Body of pancreas (tissue), 4 donors: Measurements from ENCODE around the gene TLCD3A. TPM values are rescaled to one million over a fixed set of nuclear protein-coding genes. Genes with fewer than 3 reads are reported as not detected.
A peak's percentile ranks its signal among the peaks of the same experiment; 100 is the strongest.

ENCODE experiments used
- ATAC-seq: fragments of 150-250 bp; one replicate; pipeline ENCODE4 v1.9.1; 2016
- DNase-seq, 4 donors: peaks; one replicate each; pipeline ENCODE4 v3.0.0-alpha.2; 2019
- H3K27ac ChIP-seq, 4 donors: fragments of 200-600 bp; sonication (generic); 1 replicate in 3 of 4; 2 replicates in 1 of 4; pipeline versions ENCODE4 v1.5.1 to v1.6.1; 2016 to 2019; ENCODE audit warnings: mild to moderate bottlenecking in 1 of 4, mixed read lengths in 1 of 4, moderate library complexity in 1 of 4
- H3K27me3 ChIP-seq, 2 donors: fragments of 200-600 bp; sonication (generic); one replicate each; pipeline ENCODE4 v1.6.0; 2016; ENCODE audit warnings: mild to moderate bottlenecking in 1 of 2
- H3K36me3 ChIP-seq, 2 donors: fragments of 200-600 bp; sonication (generic); replicated peaks in 1 of 2; 2 replicates each; pipeline ENCODE4 v1.5.1; 2016; ENCODE audit warnings: low read depth in 2 of 2; ENCODE audit not compliant: insufficient read depth in 1 of 2
- H3K4me1 ChIP-seq: fragments of 200-600 bp; sonication (generic); one replicate; pipeline ENCODE4 v1.6.0; 2016
- H3K4me3 ChIP-seq, 2 donors: fragments of 200-600 bp; sonication (generic); 1 replicate in 1 of 2; 2 replicates in 1 of 2; pipeline ENCODE4 v1.5.1; 2016 to 2019
- H3K9me3 ChIP-seq, 3 donors: fragments of 200-600 bp; sonication (generic); 1 replicate in 2 of 3; 2 replicates in 1 of 3; pipeline ENCODE4 v1.5.1; 2016
- POLR2A ChIP-seq, 3 donors: fragments of 450-650 bp; IDR thresholded peaks; one replicate each; pipeline ENCODE4 v1.6.1; 2016; ENCODE audit warnings: antibody characterized with exemption in 3 of 3, mild to moderate bottlenecking in 2 of 3
- WGBS, 2 donors: methylation state at CpG; one replicate each; pipeline ENCODE4 v1.1.5; 2017; 5-methylcytosine and 5-hydroxymethylcytosine counted together
- intact Hi-C: fragments of 100-400 bp; cut with DNase I; formaldehyde crosslinking; loops from one replicate; pipeline ENCODE4 v1.15.1; 2023
- total RNA-seq, 2 donors: library from RNA; depleted of rRNA; stranded (reverse); fragments of >200 nt; gene quantifications; one replicate each; pipeline ENCODE4 v1.1.0, GENCODE V29; 2016
- TF ChIP-seq, protein P1 (sequence below), 7 experiments: fragments of 450-650 bp in 4 of 7; fragments of 200-600 bp in 3 of 7; sonication (generic) in 3 of 7; IDR thresholded peaks; one replicate each; pipeline ENCODE4 v1.5.1; 2016 to 2019; ENCODE audit warnings: antibody characterized with exemption in 7 of 7

TLCD3A gene
- total RNA-seq, 2 donors from 2014 or later = 3.6 to 7.9 TPM

DNA sequence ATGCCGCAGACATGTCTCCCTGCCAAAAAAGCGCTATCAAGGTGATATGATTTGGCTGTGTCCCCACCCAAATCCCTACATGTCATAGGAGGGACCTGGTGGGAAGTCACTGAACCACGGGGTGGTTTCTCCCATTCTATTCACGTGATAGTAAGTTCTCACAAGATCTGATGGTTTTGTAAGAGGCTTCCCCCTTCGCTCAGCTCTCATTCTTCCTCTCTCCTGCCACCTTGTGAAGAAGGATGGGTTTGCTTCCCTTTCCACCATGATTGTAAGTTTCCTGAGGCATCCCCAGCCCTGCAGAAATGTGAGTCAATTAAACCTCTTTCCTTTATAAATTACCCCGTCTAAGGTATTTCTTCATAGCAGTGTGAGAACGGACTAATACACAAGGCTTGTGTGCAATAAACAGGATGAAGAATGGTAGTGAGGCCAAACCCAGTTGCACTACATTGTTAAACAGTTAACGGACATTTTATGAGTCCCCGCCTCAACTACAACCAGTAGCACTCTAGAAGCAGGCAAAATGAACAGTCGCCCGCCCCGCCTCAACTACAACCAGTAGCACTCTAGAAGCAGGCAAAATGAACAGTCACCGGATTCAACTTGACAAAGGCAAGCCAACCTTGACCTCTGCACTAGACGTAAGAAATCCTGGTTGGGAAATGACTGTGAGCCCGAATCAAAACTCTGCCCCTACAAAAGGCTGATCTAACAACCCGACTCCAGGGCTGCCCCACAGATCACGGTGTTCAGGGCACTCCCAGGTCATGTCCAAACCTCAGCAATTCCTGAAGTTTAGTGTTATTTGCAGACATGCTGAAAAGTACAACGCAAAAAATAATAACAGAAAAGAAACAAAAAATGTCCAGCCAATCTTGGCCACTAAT is 44.1 kb upstream of the TLCD3A start:
- H3K27me3 ChIP-seq = no peaks in the 10 kb centered on the region
- H3K27ac ChIP-seq = no peak overlapping the region
- intact Hi-C loops = no loop called here
- no peaks in the 10 kb centered on the region for H3K4me1 ChIP-seq
- ATAC-seq (no peak), DNase-seq (no peak)
- H3K4me3 ChIP-seq = no peak overlapping the region
- H3K9me3 ChIP-seq = no peaks in the 10 kb centered on the region
- TF ChIP-seq, protein P1, sequence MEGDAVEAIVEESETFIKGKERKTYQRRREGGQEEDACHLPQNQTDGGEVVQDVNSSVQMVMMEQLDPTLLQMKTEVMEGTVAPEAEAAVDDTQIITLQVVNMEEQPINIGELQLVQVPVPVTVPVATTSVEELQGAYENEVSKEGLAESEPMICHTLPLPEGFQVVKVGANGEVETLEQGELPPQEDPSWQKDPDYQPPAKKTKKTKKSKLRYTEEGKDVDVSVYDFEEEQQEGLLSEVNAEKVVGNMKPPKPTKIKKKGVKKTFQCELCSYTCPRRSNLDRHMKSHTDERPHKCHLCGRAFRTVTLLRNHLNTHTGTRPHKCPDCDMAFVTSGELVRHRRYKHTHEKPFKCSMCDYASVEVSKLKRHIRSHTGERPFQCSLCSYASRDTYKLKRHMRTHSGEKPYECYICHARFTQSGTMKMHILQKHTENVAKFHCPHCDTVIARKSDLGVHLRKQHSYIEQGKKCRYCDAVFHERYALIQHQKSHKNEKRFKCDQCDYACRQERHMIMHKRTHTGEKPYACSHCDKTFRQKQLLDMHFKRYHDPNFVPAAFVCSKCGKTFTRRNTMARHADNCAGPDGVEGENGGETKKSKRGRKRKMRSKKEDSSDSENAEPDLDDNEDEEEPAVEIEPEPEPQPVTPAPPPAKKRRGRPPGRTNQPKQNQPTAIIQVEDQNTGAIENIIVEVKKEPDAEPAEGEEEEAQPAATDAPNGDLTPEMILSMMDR (IDR thresholded peaks at IDR 0.05) = peak in 1 of 7 experiments; percentile 9
- no peak for TF ChIP-seq POLR2A (IDR thresholded peaks at IDR 0.05)
- no peaks in the 10 kb centered on the region for H3K36me3 ChIP-seq
- WGBS, 2 donors = 81 to 83% methylated on average over 18 of the region's 18 CpGs

DNA sequence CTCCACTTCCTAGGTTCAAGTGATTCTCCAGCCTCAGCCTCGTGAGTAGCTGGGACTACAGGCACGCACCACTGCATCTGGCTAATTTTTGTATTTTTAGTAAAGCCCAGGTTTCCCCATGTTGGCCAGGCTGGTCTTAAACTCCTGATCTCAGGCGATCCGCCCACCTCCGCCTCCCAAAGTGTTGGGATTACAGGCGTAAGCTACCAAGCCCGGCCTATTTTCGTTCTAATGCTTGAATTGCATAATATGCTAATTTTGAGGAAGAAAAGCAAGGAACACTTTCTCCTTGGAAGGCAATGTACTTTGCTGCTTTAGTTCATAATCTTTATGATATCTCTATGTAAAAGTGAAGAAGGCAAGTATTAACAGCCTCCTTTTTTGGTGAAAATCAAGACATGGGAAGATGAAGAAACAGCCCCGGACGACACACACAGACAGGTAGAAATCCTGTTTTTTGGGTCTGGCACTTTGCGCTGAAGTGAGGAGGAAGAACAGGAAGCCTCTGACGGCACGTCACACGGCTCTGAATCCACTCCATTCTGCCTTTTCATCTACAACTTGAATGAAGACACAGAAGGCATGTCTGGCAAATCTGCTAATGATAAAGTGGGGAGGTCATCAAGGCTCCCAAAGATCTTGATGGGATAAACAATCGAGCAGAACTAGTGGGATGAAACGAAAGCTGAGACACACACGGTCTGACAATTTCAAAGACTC is 42.7 kb upstream of the TLCD3A start:
- ATAC-seq (no peak), DNase-seq (no peak)
- Histone ChIP-seq H3K4me3 (no peak overlapping the region), H3K36me3 (peaks cover 0 to 2% of the 10 kb centered on the region in 2 donors), H3K4me1 (no peaks in the 10 kb centered on the region), H3K27ac (no peak overlapping the region), H3K9me3 (no peaks in the 10 kb centered on the region), H3K27me3 (no peaks in the 10 kb centered on the region)
- intact Hi-C loops = no loop called here
- TF ChIP-seq, protein P1 (IDR thresholded peaks at IDR 0.05) = no peak
- TF ChIP-seq POLR2A (IDR thresholded peaks at IDR 0.05) = no peak
- 80 to 82% methylated on average over 17 of the region's 17 CpGs for WGBS, 2 donors

GRCh38 chr17:690361-690760 is 42.0 kb upstream of the TLCD3A start:
- H3K4me3 ChIP-seq = no peak overlapping the region
- peaks cover 0 to 4% of the 10 kb centered on the region in 2 donors for H3K36me3 ChIP-seq
- no peak for TF ChIP-seq POLR2A (IDR thresholded peaks at IDR 0.05)
- TF ChIP-seq, protein P1 (IDR thresholded peaks at IDR 0.05) = no peak
- H3K9me3 ChIP-seq = no peaks in the 10 kb centered on the region
- DNase-seq (no peak), ATAC-seq (no peak)
- H3K4me1 ChIP-seq = no peaks in the 10 kb centered on the region
- H3K27ac ChIP-seq = no peak overlapping the region
- H3K27me3 ChIP-seq = no peaks in the 10 kb centered on the region
- intact Hi-C loops = no loop called here
- WGBS, 2 donors = 86 to 93% methylated on average over 9 of the region's 9 CpGs

DNA sequence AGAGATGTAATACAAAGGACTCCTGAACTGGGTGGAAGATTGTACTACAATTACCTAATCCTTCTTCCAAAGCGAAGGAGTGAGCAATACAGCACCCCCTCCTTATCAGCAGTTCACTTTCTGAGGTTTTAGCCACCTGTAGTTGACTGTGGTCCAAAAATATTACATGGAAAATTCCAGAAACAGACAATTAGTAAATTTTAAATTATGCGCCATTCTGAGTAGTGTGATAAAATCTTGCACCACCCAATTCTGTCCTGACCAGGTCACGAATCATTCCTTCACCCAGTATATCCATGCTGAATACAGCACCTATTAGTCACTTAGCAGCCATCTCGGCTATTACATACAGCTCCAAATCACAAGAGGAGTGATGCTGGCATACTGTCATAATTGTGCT is 41.0 kb upstream of the TLCD3A start:
- Histone ChIP-seq H3K4me3 (no peak overlapping the region), H3K27ac (no peak overlapping the region), H3K4me1 (no peaks in the 10 kb centered on the region), H3K9me3 (no peaks in the 10 kb centered on the region), H3K27me3 (no peaks in the 10 kb centered on the region), H3K36me3 (peaks cover 0 to 6% of the 10 kb centered on the region in 2 donors)
- DNase-seq (no peak), ATAC-seq (no peak)
- WGBS, 2 donors = 87 to 89% methylated on average over 4 of the region's 4 CpGs
- intact Hi-C loops = no loop called here
- TF ChIP-seq POLR2A (IDR thresholded peaks at IDR 0.05) = no peak
- TF ChIP-seq, protein P1 (IDR thresholded peaks at IDR 0.05) = no peak
